Transverse colon (tissue), 4 donors: ENCODE data around the gene OPN3.

Source experiments
- CTCF ChIP-seq, 5 experiments: fragments of 200-600 bp in 3 of 5; fragments of 450-650 bp in 2 of 5; sonication (generic) in 3 of 5; IDR thresholded peaks; 1 replicate in 2 of 5; 2 replicates in 3 of 5; pipeline ENCODE4 v1.5.1; 2016 to 2017; ENCODE audit warnings: antibody characterized with exemption in 5 of 5, inconsistent platforms in 3 of 5, mild to moderate bottlenecking in 2 of 5, moderate library complexity in 1 of 5
- EP300 ChIP-seq: sonication (generic); formaldehyde crosslinking; IDR thresholded peaks from one replicate; pipeline ENCODE4 v1.6.1; 2017; ENCODE audit warnings: antibody characterized with exemption, low read depth
- POLR2A ChIP-seq: fragments of 450-650 bp; IDR thresholded peaks from one replicate; pipeline ENCODE4 v1.6.1; 2016; ENCODE audit warnings: antibody characterized with exemption, mild to moderate bottlenecking, moderate library complexity
- POLR2AphosphoS5 ChIP-seq, 3 donors: sonication (generic); formaldehyde crosslinking; IDR thresholded peaks; one replicate each; pipeline ENCODE4 v1.6.1; 2016; ENCODE audit warnings: antibody characterized with exemption in 3 of 3

DNA sequence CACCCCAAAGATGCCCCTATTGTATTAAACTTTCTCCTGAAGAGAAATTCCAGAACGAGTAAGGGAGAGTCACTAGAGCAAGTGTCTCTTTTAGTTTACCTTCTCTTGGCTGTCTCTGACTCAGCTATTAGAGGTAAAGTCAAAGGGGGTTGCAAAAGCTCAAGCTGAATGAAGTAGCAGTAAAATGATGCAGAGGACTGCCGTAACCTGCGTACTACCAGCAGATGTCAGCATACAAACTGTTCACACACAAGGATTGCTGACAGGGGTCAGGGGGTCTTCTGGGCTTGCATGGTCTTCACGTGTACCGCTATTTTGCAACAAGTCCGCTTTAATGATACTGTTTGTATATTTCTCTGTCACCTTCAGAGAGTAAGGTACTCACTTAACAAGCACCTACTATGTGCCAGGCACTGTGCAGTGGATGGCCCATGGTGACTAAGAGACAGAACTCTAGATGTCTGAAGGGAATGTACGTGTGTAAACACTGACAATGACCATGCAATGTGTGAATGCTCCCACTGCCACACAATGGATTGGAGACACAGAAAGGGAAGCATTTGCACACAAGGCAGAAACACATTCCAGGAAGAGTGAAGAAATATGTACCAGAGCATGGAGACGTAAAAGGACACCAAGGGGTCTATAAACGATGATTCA lies 34.9 kb downstream of the OPN3 start:
- TF ChIP-seq CTCF (IDR thresholded peaks at IDR 0.05) (no peak), POLR2A (no peak), EP300 (no peak), POLR2AphosphoS5 (IDR thresholded peaks at IDR 0.05) (no peak)
